GM21737 (cell line): ENCODE measurements around the gene AICDA.

Source experiments
- ATAC-seq: cut with Tn5 transposase; IDR thresholded peaks from one replicate; pipeline ENCODE4 v1.9.1; 2021; ENCODE audit warnings: mild to moderate bottlenecking, moderate library complexity; ENCODE audit not compliant: unreplicated experiment

The AICDA gene

DNA sequence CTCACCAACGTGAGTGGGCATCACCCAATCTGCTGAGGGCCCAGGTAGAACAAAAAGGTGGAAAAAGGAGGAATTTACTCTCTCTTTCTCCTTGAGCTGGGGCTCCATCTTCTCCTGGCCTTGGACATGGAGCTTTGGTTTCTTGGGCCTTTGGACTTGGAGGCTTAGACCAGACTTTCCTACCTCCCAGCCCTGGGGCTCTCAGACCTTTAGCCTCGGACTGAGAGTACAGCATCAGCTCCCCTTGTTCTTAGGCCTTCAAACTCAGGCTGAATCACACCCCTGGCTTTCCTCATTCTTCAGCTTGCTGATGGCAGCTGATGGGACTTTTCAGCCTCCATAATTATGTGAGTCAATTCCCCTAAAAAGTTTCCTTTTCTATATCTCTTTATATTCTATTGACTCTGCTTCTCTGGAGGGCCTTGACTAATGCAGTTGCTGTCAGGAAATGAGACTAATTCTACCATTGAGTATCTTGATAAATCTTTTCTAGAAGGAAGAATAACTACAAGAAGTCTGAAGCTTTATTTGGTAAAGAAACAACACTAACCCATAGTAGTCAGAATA lies 56.0 kb downstream of the AICDA start:
- no peak for ATAC-seq

- no peak for ATAC-seq
These were observed 58.0 kb downstream of the AICDA start for GRCh38 chr12:8554451-8555195.

GRCh38 chr12:8553088-8553627 lies 59.5 kb downstream of the AICDA start:
- no peak for ATAC-seq
